OCI-M2 (cell line): ENCODE measurements around the gene FJX1.
"Not testable (repeated sequence)": the region's sequence is repeated elsewhere in the genome, so short reads cannot be mapped to it uniquely, and the experiment has no call there.

Experiments used
- DNase-seq: peaks from one replicate; lab custom pipeline; 2025; ENCODE audit not compliant: unreplicated experiment; lab: John Stamatoyannopoulos, UW

The FJX1 gene

GRCh38 chr11:35664977-35665441 lies 46.7 kb downstream of the FJX1 start:
- no peak for DNase-seq

- DNase-seq, result no peak
Measured at GRCh38 chr11:35667257-35667656, 49.0 kb downstream of the FJX1 start.

GRCh38 chr11:35668350-35668749 lies 50.1 kb downstream of the FJX1 start:
- DNase-seq, result not testable (repeated sequence)
